Nucleus accumbens (tissue), 56 donors: ENCODE results near the gene ARID1B.

Experiments used
- DNase-seq, 56 donors: peaks; one replicate each; lab custom pipeline; 2025; lab: John Stamatoyannopoulos, UW

The ARID1B gene

DNA sequence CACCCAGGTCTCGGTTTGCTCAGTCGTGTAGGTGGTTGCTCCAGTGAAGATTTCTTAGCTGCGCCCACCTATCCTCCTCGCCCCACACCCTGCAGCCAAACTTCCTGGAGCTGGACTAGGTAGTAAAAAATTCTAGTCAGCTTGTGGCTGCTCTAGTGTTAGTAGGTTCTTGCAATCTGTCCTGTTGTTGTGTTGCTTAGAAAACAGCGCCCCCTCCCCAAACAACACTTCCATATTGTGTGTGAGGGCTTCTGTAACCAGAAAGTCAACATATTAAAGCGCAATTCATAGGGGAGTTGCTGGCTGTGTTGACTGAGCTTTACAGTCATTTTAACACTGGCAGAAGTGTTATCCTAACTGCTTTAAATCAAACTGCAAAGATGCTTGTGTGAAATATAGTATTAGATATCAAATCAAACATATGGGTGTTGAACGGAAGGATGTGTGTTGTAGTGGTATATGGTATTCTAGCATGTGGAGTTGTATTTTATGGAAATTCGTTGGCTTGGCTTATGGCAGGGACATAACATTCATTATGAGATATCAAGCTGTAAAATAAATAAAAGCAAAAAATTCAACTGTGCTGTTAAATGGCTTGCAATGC, 122.5 kb downstream of the ARID1B start:
- no peak for DNase-seq

DNA sequence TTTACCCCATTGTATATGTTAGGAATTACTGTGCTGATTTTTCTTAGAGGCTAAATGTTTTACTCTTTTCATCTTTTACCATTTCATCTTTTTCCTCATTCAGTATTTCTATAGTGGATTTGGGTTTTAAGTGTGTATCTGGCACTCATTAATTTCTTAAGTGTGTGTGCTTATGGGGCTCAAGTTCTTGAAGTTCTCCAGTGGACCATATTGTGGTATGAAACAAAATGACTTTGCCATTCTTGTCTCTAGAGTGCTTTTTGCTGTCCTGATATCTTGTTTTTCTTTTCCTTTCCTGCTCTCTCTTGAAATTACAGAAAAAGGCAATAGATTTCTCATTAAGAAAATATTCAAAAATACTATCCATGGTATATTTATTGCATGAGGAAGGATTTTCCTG, 123.1 kb downstream of the ARID1B start:
- DNase-seq, result no peak

- no peak for DNase-seq
These were observed 124.3 kb downstream of the ARID1B start for GRCh38 chr6:156901309-156902019.

- DNase-seq, result no peak
These were observed 125.6 kb downstream of the ARID1B start for GRCh38 chr6:156902782-156903181.

- no peak for DNase-seq
These were observed 127.2 kb downstream of the ARID1B start for GRCh38 chr6:156904176-156904967.

GRCh38 chr6:156905801-156906200, 128.6 kb downstream of the ARID1B start:
- no peak for DNase-seq

GRCh38 chr6:156906451-156906850, 129.3 kb downstream of the ARID1B start:
- DNase-seq, result no peak

DNA sequence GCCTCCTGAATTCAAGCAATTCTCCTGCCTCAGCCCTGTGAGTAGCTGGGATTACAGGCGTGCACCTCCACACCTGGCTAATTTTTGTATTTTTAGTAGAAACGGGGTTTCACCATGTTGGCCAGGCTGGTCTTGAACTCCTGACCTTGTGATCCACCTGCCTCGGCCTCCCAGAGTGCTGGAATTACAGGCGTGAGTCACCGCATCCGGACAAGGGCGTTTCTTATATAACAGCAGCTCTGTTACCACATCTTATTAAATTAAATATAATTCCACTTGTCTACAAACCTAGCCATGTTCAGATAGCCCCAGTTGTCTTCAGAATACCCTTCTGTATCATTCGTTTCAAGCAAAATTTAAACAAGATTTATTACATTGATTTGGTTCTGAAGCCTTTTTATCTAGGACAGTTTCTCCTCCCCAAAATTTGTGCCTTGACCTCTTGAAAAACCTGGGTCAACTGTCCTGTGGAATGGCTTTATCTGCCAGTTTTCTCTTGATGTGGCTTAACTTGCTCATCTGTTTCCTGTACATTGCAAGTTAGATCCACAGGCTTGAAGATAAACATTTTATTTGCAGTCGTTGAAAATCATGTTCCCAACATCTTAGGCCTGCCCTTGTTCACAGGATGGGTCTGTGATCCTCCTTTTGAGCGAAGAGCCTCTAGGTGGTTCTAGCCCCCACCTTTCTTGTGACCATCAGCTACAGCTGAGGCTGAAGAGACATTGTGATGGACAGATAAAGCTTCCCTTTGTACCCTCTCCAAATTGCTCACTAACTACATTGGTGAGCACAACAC, 132.2 kb downstream of the ARID1B start:
- no peak for DNase-seq

GRCh38 chr6:156910011-156910334, 132.8 kb downstream of the ARID1B start:
- DNase-seq, result no peak

- DNase-seq, result no peak
These were observed 133.8 kb downstream of the ARID1B start for GRCh38 chr6:156910938-156911337.

DNA sequence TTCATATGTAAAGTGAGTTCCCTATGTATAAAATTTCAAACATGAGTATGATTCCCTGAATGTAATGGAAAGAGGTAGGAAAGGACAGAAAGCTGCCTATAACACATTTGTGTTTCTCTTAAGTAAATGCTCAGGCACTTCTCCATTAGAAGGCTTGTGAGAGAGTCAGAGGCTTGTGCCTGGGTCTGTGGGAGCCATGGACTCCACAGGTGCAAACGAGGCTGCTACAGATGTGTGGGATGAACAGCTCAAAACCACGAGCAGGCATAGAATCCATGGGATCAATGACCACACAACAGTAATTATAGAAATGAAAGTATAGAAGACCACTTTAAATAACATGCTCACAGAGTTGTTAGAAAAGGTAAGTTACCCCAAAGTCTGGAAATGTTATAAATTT, 134.4 kb downstream of the ARID1B start:
- DNase-seq, result no peak

GRCh38 chr6:156912431-156912830, 135.3 kb downstream of the ARID1B start:
- no peak for DNase-seq

DNA sequence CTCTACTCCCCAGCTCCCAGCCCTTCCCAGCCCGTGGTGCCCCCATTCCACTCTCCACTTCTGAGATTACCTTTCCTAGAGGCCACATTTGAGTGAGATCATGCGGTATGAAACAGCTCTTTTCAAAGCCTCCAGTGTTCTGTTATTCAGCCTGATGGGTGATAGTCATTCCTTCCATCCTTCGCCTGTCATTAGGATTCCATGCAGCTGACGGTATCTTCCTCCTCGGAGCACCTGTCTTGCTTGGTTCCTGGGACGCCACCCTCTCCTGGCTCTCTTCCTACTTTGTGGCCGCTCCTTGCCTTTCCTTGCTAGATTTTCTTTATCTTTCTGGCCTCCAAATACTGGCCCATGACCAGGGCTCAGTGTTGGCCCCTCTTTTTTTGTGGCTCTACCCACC, 137.0 kb downstream of the ARID1B start:
- no peak for DNase-seq

GRCh38 chr6:156916130-156916801, 139.1 kb downstream of the ARID1B start:
- DNase-seq, result no peak

DNA sequence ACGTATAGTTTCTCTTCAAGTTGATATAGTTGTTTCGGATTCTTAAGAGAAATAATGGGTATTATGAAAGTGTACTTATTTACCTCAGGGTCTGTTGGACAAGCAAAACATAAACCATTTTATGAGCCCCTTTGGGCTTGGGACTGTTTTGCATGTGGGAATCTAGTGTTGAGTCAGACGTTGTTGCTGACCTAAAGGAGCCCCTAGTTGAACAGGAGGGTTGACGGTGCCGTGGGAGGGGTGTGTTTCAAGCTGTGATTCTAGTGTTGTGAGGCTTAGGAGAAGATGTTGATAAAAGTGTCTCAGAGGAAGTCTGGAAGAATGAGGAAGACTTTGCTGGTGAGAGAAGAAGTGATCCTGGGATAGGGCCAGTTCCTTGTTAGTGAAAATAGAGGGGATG, 140.0 kb downstream of the ARID1B start:
- DNase-seq, result no peak

DNA sequence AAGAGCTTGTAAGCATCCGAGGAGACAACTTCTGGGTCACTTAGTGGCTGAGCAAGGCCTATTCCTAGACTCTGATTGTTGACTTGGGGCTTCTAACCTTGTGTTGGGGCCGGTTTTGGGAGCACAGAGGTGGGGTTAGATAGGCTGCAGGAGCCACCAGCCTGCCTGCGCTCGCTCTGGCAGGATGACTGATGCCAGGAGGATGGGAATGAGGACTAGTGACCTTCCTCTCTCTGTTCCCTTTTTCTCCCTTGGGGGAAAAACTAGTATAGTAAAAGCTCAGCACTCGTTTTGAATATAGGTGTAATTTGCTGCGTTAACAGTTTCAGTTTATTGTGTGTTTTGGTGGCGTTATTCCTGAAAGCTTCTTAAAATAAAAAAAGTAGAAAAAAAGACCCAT, 141.5 kb downstream of the ARID1B start:
- DNase-seq, result no peak

DNA sequence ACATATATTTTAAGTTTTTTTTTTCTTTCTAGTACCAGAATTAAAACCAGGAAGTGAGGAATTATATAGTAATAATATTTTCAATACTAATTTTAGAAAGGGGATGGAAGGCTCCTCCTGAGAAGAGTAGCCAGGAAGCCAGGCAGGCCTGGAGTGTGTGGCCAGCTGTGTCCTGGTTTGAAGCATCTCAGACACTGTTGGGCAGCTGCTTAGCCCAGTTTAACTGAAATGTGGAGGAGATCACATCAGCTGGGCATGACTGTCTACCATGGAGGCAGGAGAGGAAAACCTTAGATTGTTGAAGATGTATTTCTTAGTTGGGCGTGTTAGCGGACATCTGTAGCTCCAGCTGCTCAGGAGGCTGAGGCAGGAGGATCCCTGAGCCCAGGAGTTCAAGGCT, 142.2 kb downstream of the ARID1B start:
- DNase-seq, result no peak

GRCh38 chr6:156919814-156920369, 142.7 kb downstream of the ARID1B start:
- DNase-seq, result no peak

DNA sequence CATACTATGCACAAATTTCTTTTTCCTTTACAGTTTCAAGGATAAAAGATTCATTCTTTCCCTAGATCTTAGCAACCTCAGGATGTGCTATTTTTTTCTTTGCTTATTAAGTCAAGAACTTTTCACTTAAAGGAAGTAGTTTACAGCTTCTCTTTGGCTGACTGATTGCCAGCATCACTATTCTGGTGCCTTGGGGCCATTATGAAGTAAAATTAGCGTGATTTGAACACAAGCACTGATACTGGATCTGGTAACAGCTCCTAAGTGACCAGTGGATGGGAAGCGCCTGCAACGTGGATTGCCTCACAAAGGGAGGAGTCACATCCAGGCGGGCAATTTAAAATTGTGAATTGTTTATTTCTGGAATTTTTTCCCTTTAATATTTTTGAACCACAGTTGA, 147.1 kb downstream of the ARID1B start:
- DNase-seq, result no peak

- no peak for DNase-seq
These were observed 147.8 kb downstream of the ARID1B start for GRCh38 chr6:156925026-156925425.
